ENCODE data around the gene PPID. TPM values are rescaled to one million over a fixed set of nuclear protein-coding genes. Genes with fewer than 3 reads are reported as not detected.

PPID gene
- total RNA-seq (2022; extraction: Qiagen RNA extraction; ENCODE audit: low read depth), result 34.0 to 46.3 TPM (median 36.5 TPM) in 5 replicates

DNA sequence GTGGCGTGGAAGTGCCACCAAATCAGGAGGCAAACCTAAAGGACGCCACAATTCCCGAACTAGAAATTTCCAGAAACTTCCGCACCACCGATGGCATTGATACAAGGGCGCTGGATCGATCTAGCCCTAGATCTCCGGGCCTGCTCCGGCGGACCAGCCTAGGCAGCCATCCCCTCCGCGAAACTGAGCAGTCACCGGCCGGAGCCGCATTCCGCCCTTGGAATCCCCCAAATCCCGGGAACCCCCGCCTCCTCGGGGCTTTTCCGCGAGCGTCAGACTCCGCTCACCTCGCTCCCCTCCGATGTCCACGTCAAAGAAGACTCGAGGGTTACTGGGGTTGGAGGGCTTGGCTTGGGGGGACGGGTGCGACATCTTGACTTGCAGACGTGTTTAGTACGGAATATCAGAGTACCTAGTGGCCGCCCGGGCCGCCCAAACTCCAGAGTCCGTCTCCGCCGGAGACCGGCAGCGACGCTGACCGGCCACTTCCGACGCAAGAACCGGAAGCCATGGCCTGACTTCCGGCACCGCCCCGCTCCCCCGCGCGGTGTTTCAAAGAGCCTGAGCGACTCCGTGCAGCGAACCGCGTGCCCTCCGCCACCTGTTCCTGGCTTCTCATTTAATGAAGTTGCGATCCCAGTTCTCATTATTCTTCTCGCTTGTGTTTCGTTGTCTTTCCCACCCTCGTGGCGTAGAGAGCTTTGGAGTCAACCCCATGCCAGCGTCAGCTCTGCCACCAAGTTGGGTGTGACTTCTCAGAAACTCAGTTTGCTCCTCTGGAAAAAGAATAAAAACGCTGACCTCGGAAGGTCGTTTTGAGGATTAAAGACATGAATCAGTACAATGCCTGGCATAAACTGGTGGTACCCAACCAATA is at the start of gene PPID:
Gene PPID, minus strand, starts transcription at position 480 of the 877 bp plus-strand sequence. Its CDS starts 108 bp downstream, at position 372.

GRCh38 chr4:158768555-158769174 is 45.5 kb upstream of the PPID start, which contains the start of gene FNIP2:
TSS of gene FNIP2 (plus strand) at chr4:158769026. CDS start at chr4:158769213, 187 bp downstream.

GRCh38 chr4:158671915-158672806 is 51.0 kb downstream of the PPID start, which contains the start of gene ETFDH:
TSS of gene ETFDH (plus strand) at chr4:158672296. CDS start at chr4:158672457, 161 bp downstream.

DNA sequence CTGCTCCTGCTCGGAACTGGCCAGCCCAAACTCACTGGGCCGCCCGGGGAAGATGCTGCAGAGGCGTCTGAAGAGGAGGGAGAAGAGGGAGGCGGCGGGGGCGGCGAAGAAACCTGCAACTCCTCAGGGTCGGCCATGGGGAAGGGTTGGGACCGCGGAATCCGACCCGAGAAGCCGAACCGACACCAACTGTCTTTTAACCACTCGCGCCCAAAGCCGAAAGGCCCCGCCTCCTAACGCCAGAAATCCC is 51.6 kb downstream of the PPID start, which contains the start of gene C4orf46:
Gene C4orf46, minus strand, starts transcription at position 223 of the 250 bp plus-strand sequence. Its CDS starts 86 bp downstream, at position 137.

Other genes starting within 250 kb of the PPID start
- gene RXFP1, start 201.5 kb downstream of the PPID start, total RNA-seq (2022; extraction: Qiagen RNA extraction; ENCODE audit: low read depth), result not detected in 5 replicates
- gene C4orf46, start 51.5 kb downstream of the PPID start, total RNA-seq (2022; extraction: Qiagen RNA extraction; ENCODE audit: low read depth), result 4.3 to 10.0 TPM (median 7.5 TPM) in 5 replicates
- gene ETFDH, start 51.1 kb downstream of the PPID start, total RNA-seq (2022; extraction: Qiagen RNA extraction; ENCODE audit: low read depth), result 5.3 to 6.1 TPM (median 5.5 TPM) in 5 replicates
- 3.3 to 6.3 TPM (median 4.4 TPM) in 5 replicates for gene FNIP2, start 45.6 kb upstream of the PPID start, total RNA-seq (2022; extraction: Qiagen RNA extraction; ENCODE audit: low read depth)